DMS153 treated with DMSO at 0.1 percent for 48 hours (cell line): ENCODE results near the gene TPGS2.
"Not testable (repeated sequence)": the region's sequence is repeated elsewhere in the genome, so short reads cannot be mapped to it uniquely, and the experiment has no call there.

Experiments used
- DNase-seq: peaks from one replicate; lab custom pipeline; 2025; ENCODE audit not compliant: unreplicated experiment; lab: John Stamatoyannopoulos, UW

Gene TPGS2

DNA sequence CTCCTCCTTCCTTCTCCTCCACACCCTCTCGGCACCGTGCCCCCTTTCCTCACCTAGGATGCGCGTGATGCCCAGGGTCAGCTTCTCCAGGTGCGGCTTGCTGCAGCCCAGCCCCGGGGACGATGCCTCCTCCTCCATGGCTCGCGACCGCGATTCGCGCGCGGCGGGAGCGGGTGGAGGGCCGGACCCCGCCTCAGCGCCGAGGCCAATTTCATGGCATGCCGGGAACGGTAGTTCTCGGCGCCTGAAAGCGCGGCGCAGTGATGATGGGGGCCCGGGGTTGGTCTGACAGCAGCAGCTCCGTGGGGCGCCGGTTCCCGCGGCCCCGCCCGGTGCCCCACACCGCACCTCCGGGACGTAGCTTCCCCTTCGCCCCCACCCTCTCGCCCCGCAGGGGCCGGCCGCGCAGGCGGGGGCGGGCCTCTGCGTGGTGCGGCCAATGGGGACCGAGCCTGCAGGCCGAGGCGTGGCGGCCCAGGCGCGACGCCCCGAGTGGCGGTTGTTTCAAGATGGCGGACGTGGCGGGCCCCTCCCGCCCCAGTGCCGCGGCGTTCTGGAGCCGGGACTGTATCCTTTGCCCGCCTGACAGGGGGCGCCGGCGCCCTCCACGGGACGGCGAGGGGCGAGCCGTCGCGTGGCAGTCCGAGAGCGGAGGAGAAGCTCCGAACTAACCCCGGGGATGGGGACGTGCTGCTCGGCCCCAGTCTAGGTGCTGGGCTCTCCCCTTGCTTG is at the start of gene TPGS2, which contains the start of gene KIAA1328:
Gene TPGS2, minus strand, starts transcription at position 373 of the 732 bp plus-strand sequence. Its CDS starts 235 bp downstream, at position 138.
Gene KIAA1328, plus strand, starts transcription at position 498 of the 732 bp plus-strand sequence. Its CDS starts 12 bp downstream, at position 510.
- DNase-seq = peak; percentile 79

- not testable (repeated sequence) for DNase-seq
These were observed 45.0 kb upstream of the TPGS2 start for GRCh38 chr18:36873826-36874225.

DNA sequence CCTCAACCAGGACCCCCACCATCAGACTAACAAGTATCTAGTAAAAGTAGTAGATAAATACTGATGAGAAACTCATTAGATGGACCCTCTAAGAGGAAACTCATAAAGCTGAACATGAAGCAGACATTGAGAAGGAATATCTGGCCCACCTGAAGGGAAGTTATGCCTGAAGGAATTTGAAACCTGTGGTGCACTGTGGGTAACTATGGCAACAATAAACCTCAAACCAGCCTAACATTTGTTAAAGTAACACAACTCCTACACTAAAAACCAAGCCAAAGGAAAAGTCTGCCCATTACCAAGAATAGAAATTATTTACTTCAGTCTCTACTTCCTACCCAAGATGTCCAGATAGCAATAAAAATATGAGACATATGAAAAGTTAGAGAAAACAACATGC is 43.5 kb upstream of the TPGS2 start:
- DNase-seq = no peak

GRCh38 chr18:36871801-36872200 is 43.0 kb upstream of the TPGS2 start:
- no peak for DNase-seq

- DNase-seq = no peak
These were observed 38.3 kb upstream of the TPGS2 start for GRCh38 chr18:36867056-36867455.

DNA sequence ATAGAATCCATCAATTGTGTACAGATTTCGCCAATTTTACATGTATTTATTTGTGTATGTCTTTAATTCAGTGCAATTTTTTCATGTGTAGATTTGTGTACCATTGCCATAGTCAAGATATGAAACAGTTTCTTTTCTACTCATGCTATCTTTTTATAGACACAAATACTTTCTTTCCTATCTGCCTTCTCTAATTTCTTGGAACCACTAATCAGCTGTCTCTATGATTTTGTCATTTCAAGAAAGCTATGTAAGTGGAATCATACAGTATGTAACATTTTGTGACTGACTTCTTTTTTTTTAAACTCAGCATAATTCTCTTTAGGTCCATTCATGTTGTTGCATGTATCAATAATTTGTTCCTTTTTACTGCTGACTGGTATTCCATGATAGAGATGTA is 33.4 kb upstream of the TPGS2 start:
- no peak for DNase-seq

GRCh38 chr18:36856815-36857214 is 28.0 kb upstream of the TPGS2 start:
- DNase-seq = no peak

DNA sequence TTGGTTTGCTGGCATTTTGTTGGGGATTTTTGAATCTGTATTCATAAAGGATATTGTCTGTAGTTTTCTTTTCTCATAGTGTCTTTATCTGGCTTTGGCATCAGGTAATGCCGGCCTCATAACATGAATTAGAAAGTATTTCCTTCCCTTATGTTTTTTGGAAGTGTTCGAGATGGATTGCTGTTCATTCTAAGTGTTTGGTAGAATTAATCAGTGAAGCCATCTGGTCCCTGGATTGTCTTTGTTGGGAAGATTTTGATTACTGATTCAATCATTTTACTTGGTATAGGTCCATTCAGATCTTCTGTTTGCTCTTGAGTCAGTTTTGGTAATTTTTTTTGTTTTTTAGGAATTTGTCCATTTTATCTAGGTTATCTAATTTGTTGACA is 22.4 kb upstream of the TPGS2 start:
- DNase-seq = no peak

- no peak for DNase-seq
These were observed 21.9 kb upstream of the TPGS2 start for GRCh38 chr18:36850527-36851201.

DNA sequence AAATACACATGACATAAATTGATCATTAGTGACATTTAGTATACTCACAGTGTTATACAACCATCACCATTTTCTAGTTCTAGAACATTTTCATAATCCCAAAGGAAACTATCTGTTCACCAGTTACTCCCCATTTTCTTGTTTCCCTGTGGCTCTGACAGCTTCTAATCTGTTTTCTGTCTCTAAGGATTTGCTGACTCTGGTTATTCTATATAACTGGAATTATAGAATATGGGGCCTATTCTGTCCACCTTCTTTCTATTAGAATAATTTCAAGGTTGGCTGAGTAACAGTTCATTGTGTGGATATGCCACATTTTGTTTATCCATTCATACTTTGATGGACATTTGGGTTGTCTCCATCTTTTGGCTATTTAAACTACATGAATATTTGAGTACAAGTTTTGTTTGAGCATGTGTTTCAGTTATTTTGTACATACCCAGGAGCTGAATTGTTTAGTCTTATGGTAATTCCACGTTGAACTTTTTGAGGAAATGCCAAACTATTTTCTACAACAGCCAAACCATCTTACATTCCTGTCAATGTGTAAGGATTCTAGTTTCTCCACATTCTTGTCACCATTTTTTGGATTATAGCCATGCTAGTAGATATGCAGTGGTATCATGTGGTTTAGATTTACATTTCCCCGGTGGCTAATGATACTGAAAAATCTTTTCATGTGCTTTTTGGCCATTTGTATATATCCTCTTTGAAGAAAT is 20.6 kb upstream of the TPGS2 start:
- DNase-seq = no peak

GRCh38 chr18:36848609-36849008 is 19.8 kb upstream of the TPGS2 start:
- DNase-seq = no peak

GRCh38 chr18:36843784-36844183 is 15.0 kb upstream of the TPGS2 start:
- DNase-seq = no peak

DNA sequence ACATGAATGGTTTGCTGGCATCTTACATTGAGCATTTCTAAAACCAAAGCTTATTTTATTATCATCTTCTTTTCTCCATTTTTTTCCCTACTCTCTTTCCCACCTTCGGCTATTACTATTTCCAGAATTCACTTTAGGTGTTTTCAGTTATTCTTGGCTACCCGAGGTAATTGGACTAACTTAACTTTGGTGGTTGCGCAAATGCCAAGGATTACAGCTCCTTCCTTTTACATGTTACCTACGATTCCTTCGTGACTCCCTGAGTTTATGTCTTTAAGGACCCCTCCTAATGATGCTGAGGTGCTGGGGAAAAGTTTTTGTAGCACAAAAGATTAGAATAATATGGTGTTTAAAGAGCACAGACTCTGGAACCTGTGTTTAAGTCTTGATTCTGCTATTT is 14.4 kb upstream of the TPGS2 start:
- no peak for DNase-seq

DNA sequence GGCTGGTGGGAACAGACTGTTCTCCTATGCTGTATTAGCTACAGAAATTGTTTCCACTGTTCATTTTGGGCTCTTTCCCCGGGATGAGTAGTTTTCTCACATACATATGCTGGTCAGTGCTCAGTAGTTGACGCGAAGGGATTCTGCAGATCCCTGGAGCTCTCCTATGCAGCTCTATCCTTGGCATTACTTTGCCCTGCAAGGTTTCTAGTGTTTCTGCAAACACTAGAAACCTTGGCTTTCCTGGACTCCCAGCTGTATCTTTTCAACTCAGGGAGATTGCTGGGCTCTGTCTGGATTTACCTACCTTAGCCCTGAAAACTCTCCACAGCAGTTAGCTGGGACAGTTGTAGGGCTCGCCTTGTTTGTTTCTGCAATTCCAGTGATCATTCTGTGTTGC is 11.0 kb upstream of the TPGS2 start:
- no peak for DNase-seq

- no peak for DNase-seq
These were observed 7.1 kb upstream of the TPGS2 start for GRCh38 chr18:36835927-36836326.

DNA sequence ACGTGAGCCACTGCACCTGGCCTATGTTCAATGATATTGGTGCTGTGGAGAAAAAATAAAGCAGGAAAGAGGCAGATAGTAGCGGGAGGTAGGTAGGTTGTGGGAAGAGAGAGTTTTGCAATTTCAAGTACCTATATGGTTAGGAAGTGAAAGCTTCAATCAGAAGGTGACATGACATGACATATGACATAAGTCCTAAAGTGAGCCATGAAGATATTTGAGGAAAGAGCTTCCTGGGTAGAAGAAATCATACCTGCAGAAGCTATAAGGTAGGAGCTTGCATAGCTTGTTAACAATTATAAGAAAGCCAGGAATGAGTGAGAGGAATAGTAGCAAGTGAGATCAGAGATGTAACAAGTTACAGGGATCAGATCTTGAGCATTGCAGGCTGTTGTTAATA is 4.3 kb upstream of the TPGS2 start:
- DNase-seq = no peak

DNA sequence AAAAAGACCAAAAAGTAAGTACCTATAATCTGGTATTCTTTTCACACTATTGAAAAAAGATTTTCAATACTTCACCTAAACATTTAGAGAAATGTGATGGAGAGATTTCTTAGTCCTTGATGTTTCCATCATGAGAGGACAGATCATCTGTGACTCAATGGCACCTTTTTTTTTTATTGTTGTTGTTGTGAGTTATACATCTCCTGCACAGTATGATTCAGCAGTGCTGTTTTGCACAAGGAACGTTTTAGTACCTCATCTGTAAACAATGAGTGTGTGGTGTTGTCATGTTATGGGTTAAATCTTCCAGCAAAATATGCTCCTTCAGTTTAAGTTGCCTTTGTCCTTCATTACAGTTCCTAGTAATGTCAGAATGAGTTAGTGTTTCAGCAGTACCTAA is 2.3 kb upstream of the TPGS2 start:
- no peak for DNase-seq

GRCh38 chr18:36830158-36830495 is 1.3 kb upstream of the TPGS2 start:
- DNase-seq = no peak

- no peak for DNase-seq
These were observed 758 bp upstream of the TPGS2 start for GRCh38 chr18:36829362-36830157.

DNA sequence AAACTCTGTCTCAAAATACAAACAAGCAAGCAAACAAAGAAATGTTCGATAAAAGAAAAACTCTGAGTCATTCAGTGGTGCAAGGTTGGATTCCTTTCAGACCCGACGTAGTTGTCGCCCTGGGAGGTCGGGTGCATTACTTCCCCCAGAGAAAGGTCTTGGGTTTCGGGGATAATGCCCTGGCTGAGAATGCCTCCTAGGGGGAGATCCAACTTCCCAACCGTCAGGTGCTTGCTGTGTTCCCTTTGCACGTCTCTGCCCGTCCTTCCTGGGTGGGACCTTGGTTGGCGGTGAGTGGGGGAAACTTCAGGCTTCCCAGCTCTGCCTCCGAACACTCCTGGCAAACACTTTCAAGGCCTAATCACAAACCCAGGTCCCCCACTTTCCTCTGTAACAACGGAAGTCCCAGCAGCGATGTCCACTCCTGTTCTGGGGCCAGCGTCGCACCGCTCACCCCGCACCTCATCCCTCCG is 609 bp downstream of the TPGS2 start:
- peak; percentile 26 for DNase-seq

DNA sequence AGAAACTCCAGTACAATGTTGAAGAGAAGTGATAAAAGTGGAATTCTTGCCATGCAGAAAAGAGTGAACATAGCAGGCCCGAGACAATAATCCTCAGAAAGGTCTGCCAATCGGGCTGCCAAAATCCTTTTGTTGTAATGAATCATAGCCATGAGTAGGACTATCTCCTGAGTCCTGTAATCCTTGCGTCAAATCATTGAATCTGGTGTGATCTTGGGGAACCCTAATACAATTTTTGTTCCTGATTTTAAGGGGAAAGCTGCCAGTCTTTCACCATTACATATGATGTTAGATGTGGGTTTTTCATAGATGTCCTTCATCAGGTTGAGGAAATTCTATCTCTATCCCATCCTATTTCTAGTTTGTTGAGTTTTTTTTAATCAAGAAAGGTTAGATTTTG is 2.2 kb downstream of the TPGS2 start:
- no peak for DNase-seq
